Esophagus squamous epithelium (tissue), 4 donors: ENCODE data around the gene BRINP3.

Experiments used
- POLR2A ChIP-seq, 4 donors: fragments of 450-650 bp; IDR thresholded peaks; one replicate each; pipeline ENCODE4 v1.6.1; 2017; ENCODE audit warnings: antibody characterized with exemption in 4 of 4, mild to moderate bottlenecking in 4 of 4, moderate library complexity in 3 of 4
- TF ChIP-seq, protein P1 (sequence below), 6 experiments: fragments of 450-650 bp in 4 of 6; fragments of 200-600 bp in 2 of 6; sonication (generic) in 2 of 6; IDR thresholded peaks; one replicate each; pipeline ENCODE4 v1.5.1; 2016 to 2019; ENCODE audit warnings: antibody characterized with exemption in 6 of 6, mild to moderate bottlenecking in 4 of 6, moderate library complexity in 4 of 6

DNA sequence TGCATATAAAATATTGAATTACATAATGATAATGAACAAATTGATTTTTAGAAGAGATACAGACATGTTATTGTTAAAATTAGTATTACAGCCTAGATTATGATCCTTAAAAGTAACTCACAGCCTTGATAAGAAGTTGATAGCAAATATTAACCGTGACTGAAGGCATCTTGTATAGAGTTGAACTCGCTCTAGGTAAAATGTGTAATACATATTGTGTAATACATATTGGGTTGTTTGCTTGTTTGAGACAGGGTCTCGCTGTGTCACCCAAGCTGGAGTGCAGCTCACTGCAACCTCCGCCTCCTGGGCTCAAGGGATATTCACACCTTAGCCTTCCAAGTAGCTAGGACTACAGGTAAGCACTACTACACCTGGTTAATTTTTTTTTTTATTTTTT lies 269.9 kb downstream of the BRINP3 start:
- TF ChIP-seq, protein P1, sequence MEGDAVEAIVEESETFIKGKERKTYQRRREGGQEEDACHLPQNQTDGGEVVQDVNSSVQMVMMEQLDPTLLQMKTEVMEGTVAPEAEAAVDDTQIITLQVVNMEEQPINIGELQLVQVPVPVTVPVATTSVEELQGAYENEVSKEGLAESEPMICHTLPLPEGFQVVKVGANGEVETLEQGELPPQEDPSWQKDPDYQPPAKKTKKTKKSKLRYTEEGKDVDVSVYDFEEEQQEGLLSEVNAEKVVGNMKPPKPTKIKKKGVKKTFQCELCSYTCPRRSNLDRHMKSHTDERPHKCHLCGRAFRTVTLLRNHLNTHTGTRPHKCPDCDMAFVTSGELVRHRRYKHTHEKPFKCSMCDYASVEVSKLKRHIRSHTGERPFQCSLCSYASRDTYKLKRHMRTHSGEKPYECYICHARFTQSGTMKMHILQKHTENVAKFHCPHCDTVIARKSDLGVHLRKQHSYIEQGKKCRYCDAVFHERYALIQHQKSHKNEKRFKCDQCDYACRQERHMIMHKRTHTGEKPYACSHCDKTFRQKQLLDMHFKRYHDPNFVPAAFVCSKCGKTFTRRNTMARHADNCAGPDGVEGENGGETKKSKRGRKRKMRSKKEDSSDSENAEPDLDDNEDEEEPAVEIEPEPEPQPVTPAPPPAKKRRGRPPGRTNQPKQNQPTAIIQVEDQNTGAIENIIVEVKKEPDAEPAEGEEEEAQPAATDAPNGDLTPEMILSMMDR (IDR thresholded peaks at IDR 0.05), result no peak
- TF ChIP-seq POLR2A (IDR thresholded peaks at IDR 0.05), result no peak
